Natural killer cell treated with Interleukin-12 subunit alpha and Interleukin-12 subunit beta and Interleukin-15 and Interleukin-18, amount 100 ng/mL, for 72 hours (primary cell): ENCODE measurements around the gene SKIC2. TPM values are rescaled to one million over a fixed set of nuclear protein-coding genes. Genes with fewer than 3 reads are reported as not detected.
"Not testable (repeated sequence)": the region's sequence is repeated elsewhere in the genome, so short reads cannot be mapped to it uniquely, and the experiment has no call there.

ENCODE experiments used
- ATAC-seq, 2 donors: fragments of 150-1000 bp; cut with Tn5 transposase in 1 of 2; sonication (Bioruptor Pico), chemical (Tn5 transposase) in 1 of 2; 2 replicates each; pipeline ENCODE4 v1.10.0; 2021
- DNase-seq: peaks from one replicate; pipeline ENCODE4 v3.0.0; 2022; ENCODE audit warnings: low spot score
- H3K27ac Mint-ChIP-seq, 2 donors: 1 replicate in 1 of 2; 2 replicates in 1 of 2; pipeline ENCODE4 v1.8.0; 2022; ENCODE audit warnings: mixed read lengths in 2 of 2, mild to moderate bottlenecking in 1 of 2, moderate library complexity in 1 of 2
- H3K27me3 Mint-ChIP-seq, 2 donors: 1 replicate in 1 of 2; 2 replicates in 1 of 2; pipeline ENCODE4 v1.8.0; 2022; ENCODE audit warnings: mixed read lengths in 2 of 2
- H3K36me3 Mint-ChIP-seq: one replicate; pipeline ENCODE4 v1.8.0; 2022; ENCODE audit warnings: mixed read lengths
- H3K4me1 Mint-ChIP-seq, 2 donors: 1 replicate in 1 of 2; 2 replicates in 1 of 2; pipeline ENCODE4 v1.8.0; 2022; ENCODE audit warnings: low read depth in 2 of 2, mixed read lengths in 2 of 2, mild to moderate bottlenecking in 1 of 2
- H3K4me3 Mint-ChIP-seq: one replicate; pipeline ENCODE4 v1.8.0; 2022; ENCODE audit warnings: mixed read lengths
- H3K9me3 Mint-ChIP-seq: 2 replicates; pipeline ENCODE4 v1.8.0; 2022; ENCODE audit warnings: mixed read lengths
- total RNA-seq, 2 donors: library from RNA; stranded (reverse); gene quantifications; one replicate each; pipeline ENCODE4 v1.2.3, GENCODE V29; 2022

The SKIC2 gene
- total RNA-seq, 2 donors from 2014 or later: 103 to 164 TPM

DNA sequence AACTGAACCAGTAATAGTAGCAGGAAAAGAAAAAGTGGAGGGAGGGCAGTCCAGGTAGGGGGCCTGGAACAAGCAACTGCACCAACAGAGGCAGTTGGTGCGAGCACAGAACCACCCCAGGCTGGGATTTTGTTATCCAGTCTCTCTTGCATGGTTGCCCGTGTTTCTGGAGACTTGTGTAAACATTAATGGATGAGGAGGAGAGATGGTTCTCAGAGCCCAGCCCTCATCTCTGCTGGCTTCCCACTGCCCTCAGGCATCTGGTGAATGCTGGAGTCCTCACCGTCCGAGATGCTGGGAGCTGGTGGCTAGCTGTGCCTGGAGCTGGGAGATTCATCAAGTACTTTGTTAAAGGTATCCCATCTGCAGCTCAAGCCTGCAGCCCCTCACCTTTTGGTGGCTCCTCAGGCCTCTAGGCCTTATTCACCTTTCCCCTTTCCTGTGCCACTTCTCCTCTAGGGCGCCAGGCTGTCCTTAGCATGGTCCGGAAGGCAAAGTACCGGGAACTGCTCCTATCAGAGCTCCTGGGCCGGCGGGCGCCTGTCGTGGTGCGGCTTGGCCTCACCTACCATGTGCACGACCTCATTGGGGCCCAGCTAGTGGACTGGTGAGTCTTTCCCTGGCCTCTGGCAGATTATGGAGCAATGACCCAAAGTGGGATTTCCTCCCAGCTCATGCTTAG is 21.4 kb downstream of the SKIC2 start:
- ATAC-seq, H3K4me3 Mint-ChIP-seq, H3K9me3 Mint-ChIP-seq, DNase-seq, H3K36me3 Mint-ChIP-seq, H3K4me1 Mint-ChIP-seq, H3K27me3 Mint-ChIP-seq: not testable (repeated sequence)
- H3K27ac Mint-ChIP-seq: peak overlapping the region in 1 of 2 donors; percentile 31

DNA sequence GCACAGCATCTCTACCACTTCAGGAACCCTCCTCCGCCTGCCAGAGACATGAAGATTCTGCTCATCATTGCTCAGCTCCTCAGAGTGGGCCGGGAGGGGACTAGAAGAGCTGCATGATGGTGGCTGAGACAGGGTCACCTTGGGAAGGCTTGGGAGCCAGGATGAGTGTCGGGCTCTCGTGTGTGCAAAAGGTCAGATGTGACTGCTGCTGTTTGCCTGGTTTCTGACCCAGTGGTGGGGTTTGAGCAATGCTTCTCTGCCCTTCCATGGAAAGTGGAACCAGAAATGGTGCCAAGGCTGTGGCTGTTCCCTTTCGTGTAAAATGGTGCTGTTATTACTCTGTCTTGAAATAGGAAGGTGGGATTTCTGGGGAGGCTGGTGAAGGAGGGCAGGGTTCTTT is 22.0 kb downstream of the SKIC2 start:
- not testable (repeated sequence) for ATAC-seq, H3K4me1 Mint-ChIP-seq, H3K9me3 Mint-ChIP-seq, DNase-seq, H3K36me3 Mint-ChIP-seq, H3K4me3 Mint-ChIP-seq, H3K27me3 Mint-ChIP-seq, H3K27ac Mint-ChIP-seq

DNA sequence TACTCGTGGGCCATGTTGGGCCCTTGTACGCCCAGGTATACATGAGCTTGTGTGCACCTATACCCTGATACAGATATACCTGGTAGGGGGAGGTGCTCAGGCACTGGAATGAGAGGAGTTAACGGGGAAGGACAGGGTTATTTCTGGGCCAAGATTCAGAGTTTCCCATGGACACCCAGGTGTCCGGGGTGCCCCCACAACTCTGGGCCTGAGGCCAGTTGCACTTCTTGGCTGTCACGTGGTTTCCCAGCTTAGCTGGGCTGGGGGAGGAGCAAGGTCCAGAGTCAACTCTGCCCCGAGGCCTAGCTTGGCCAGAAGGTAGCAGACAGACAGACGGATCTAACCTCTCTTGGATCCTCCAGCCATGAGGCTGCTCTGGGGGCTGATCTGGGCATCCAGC is 22.8 kb downstream of the SKIC2 start, which contains the start of gene C4A:
C4A (plus strand) TSS at position 314 of the 400 bp plus-strand sequence; CDS start at position 365, 51 bp downstream.
- H3K4me1 Mint-ChIP-seq, H3K27ac Mint-ChIP-seq, DNase-seq, H3K27me3 Mint-ChIP-seq, H3K36me3 Mint-ChIP-seq, H3K9me3 Mint-ChIP-seq, H3K4me3 Mint-ChIP-seq: not testable (repeated sequence)
- ATAC-seq: peak in 1 of 2 donors; percentile 20

DNA sequence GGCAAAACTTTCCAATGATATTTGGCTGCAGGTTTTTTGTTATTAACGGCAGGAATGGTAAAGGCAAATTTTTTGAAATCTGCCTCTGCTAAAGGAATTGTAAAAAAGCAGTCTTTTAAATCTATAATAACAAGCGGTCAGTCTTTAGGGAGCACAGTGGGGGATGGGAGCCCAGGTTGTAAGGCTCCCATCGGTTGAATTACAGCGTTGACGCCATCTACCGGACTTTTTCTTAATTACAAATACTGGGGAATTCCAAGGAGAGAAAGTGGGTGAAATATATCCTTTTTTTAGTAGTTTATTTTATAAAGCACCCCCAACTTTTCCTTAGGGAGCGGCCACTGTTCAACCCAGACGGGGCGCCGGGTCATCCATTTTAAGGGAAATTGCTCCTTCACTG is 30.4 kb downstream of the SKIC2 start:
- not testable (repeated sequence) for H3K4me3 Mint-ChIP-seq, ATAC-seq, DNase-seq, H3K9me3 Mint-ChIP-seq, H3K36me3 Mint-ChIP-seq, H3K27me3 Mint-ChIP-seq, H3K27ac Mint-ChIP-seq, H3K4me1 Mint-ChIP-seq

DNA sequence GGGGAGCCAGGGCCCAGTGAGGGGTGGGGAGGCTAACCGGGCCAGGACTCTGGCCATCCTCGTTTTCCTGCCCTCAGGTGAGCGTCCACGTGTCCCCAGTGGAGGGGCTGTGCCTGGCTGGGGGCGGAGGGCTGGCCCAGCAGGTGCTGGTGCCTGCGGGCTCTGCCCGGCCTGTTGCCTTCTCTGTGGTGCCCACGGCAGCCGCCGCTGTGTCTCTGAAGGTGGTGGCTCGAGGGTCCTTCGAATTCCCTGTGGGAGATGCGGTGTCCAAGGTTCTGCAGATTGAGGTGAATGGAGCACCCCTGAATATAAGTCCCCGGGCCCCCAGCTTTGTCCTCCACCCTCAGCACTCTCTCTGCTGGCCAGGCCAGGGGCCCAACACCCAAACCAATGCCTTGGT is 35.4 kb downstream of the SKIC2 start:
- not testable (repeated sequence) for H3K4me1 Mint-ChIP-seq, H3K9me3 Mint-ChIP-seq, H3K36me3 Mint-ChIP-seq, H3K27me3 Mint-ChIP-seq, H3K4me3 Mint-ChIP-seq, DNase-seq, ATAC-seq, H3K27ac Mint-ChIP-seq

DNA sequence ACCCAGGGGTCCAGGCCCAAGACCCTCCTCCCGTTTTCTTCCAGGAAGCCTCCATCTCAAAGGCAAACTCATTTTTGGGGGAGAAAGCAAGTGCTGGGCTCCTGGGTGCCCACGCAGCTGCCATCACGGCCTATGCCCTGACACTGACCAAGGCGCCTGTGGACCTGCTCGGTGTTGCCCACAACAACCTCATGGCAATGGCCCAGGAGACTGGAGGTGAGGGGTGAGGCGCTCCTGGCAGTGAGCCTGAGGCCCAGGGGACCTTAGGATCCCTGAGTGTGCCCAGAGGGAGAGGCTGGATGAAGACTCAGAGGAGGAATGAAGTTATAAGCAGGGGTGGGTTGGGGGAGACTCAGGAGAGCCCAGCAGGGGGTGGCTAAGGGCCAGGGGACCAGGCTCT is 37.4 kb downstream of the SKIC2 start:
- not testable (repeated sequence) for H3K9me3 Mint-ChIP-seq, H3K4me3 Mint-ChIP-seq, H3K27me3 Mint-ChIP-seq, ATAC-seq, DNase-seq, H3K36me3 Mint-ChIP-seq, H3K27ac Mint-ChIP-seq, H3K4me1 Mint-ChIP-seq

DNA sequence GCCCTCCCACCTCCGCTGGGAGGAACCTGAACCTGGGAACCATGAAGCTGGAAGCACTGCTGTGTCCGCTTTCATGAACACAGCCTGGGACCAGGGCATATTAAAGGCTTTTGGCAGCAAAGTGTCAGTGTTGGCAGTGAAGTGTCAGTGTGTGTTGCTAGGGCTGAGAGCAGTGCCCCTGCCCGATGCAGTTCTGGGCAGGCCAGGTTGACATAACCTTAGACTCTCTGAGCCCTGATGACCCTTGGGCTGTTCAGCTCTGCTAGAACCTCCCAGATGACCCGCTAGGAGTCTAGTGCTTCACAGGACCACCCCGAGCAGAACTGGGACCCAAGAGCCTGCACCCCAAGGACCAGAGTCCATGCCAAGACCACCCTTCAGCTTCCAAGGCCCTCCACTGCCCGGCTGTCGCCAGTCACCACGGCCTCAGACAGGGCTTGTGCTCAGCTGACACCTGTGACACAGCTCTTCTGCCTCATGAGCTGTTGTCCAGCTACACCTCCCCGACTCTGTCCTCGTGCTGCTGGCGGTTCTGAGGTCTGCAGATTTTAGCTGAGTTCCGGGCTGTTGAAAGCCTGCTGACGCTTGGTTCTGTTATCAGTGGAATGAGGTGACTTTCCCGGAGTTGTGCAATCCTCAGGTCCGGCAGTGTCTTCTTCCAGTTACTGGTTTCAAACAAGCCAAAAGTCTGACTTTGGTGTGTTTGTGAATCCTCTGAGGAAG is 43.7 kb downstream of the SKIC2 start:
- H3K27me3 Mint-ChIP-seq, DNase-seq, H3K9me3 Mint-ChIP-seq, H3K4me1 Mint-ChIP-seq, H3K27ac Mint-ChIP-seq, H3K4me3 Mint-ChIP-seq, H3K36me3 Mint-ChIP-seq: not testable (repeated sequence)
- ATAC-seq: peak in 1 of 2 donors; percentile 29

DNA sequence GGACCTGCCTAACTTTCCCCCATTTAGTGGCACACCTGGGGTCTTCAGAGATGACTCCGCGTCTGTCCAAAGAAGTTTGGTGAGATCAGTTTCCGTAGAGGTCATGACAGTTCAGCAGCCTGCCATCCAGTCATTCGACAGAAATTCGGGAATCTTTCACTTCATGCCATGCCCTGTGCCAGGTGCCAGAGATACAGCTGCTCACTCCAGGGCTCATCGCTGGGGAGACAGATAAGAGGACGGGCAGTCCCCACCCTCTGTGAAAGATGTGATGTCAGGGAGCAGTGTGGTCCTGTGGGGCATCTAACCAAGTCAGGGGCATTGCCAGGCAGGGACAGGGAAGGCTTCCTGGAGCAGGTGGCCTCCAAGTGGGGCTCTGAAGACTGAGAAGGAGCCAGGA is 44.3 kb downstream of the SKIC2 start:
- H3K4me3 Mint-ChIP-seq, H3K9me3 Mint-ChIP-seq, H3K4me1 Mint-ChIP-seq, DNase-seq, ATAC-seq, H3K36me3 Mint-ChIP-seq, H3K27me3 Mint-ChIP-seq, H3K27ac Mint-ChIP-seq: not testable (repeated sequence)

DNA sequence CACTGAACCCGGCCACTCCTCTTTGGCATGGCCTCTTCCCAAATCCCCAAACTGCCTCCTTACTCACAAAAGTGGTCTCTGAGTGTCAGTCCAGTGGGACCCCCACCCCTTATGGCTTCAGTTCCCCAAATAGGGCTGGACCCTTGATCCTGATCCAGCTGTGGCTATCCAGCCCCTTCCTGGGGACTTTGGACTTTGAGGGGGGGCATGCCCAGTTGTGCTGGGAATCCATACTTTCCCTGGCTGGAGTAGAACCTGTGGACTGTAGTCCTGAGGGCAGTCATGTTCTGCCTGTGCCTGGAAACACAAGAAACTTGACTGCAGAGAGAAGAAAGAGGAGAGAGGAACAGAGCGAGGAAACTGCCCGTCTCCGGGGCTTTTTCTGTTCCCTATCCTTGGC is 45.4 kb downstream of the SKIC2 start:
- DNase-seq, H3K36me3 Mint-ChIP-seq, H3K9me3 Mint-ChIP-seq, ATAC-seq, H3K27me3 Mint-ChIP-seq, H3K4me1 Mint-ChIP-seq, H3K4me3 Mint-ChIP-seq, H3K27ac Mint-ChIP-seq: not testable (repeated sequence)

DNA sequence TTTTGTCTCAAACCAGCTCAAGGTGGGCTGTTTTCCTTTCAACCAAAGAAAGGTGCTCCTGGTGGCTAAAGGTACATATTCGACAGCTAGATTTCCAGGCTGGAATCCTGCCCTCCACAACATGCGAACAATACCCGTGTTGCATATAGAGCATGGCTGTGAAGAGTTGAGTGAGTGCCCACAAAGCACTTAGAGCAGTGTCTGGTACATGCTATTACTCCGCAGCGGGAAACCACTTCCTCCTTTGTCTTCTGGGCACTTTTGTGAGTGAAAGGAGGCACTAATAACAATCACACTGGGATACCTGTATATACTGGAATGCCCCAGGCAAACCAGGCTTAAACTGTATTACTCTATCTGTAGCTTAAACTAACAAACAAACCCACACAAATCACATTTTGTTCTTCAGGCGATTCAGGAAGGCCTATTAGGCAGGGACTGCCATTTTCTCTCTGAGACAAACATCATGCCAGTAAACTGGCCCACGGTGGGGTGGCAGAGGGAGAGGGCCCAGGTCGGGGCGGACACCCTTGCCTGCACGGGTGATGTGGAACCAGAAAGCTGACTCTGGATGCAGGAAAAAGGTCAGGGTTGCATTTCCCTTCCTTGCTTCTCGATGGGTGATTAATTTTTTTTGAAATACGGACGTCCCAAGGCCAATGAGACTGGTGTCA is 46.0 kb downstream of the SKIC2 start:
- not testable (repeated sequence) for H3K4me3 Mint-ChIP-seq, DNase-seq, H3K9me3 Mint-ChIP-seq, H3K36me3 Mint-ChIP-seq, H3K27me3 Mint-ChIP-seq, H3K4me1 Mint-ChIP-seq
- peak; percentile 61 to 66 for ATAC-seq
- H3K27ac Mint-ChIP-seq: peak overlapping the region in 1 of 2 donors; percentile 14

DNA sequence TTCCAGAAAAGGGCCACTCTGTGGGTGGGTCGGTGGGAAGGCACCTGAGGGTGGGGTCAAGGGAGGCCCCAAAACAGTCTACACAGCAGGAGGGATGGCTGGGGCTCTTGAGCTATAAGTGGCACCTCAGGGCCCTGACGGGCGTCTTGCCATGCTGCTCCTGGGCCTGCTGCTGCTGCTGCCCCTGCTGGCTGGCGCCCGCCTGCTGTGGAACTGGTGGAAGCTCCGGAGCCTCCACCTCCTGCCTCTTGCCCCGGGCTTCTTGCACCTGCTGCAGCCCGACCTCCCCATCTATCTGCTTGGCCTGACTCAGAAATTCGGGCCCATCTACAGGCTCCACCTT is 46.5 kb downstream of the SKIC2 start:
- not testable (repeated sequence) for DNase-seq, H3K36me3 Mint-ChIP-seq, H3K27ac Mint-ChIP-seq, H3K9me3 Mint-ChIP-seq, ATAC-seq, H3K27me3 Mint-ChIP-seq, H3K4me1 Mint-ChIP-seq, H3K4me3 Mint-ChIP-seq

DNA sequence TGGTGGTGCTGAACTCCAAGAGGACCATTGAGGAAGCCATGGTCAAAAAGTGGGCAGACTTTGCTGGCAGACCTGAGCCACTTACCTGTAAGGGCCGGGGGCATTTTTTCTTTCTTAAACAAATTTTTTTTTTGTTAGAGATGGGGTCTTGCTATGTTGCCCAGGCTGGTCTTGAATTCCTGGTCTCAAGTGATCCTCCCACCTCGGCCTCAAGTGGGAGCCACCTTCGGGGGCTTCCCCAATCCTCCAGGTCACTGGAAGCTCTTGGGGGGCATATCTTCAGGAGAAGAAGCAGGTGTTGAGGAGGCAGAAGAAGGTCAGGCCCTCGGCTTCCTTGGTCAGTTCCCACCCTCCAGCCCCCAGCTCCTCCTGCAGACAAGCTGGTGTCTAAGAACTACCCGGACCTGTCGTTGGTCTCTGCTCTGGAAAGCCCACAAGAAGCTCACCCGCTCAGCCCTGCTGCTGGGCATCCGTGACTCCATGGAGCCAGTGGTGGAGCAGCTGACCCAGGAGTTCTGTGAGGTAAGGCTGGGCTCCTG is 47.1 kb downstream of the SKIC2 start:
- H3K27ac Mint-ChIP-seq, H3K9me3 Mint-ChIP-seq, H3K4me3 Mint-ChIP-seq, H3K4me1 Mint-ChIP-seq, H3K27me3 Mint-ChIP-seq, H3K36me3 Mint-ChIP-seq, ATAC-seq: not testable (repeated sequence)
- DNase-seq: peak; percentile 50

DNA sequence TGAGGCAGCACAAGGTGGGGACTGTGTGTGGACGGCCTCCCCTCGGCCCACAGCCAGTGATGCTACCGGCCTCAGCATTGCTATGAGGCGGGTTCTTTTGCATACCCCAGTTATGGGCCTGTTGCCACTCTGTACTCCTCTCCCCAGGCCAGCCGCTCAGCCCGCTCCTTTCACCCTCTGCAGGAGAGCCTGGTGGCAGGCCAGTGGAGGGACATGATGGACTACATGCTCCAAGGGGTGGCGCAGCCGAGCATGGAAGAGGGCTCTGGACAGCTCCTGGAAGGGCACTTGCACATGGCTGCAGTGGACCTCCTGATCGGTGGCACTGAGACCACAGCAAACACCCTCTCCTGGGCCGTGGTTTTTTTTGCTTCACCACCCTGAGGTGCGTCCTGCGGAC is 48.1 kb downstream of the SKIC2 start:
- H3K27me3 Mint-ChIP-seq, H3K9me3 Mint-ChIP-seq, DNase-seq, H3K27ac Mint-ChIP-seq, ATAC-seq, H3K36me3 Mint-ChIP-seq, H3K4me3 Mint-ChIP-seq, H3K4me1 Mint-ChIP-seq: not testable (repeated sequence)

DNA sequence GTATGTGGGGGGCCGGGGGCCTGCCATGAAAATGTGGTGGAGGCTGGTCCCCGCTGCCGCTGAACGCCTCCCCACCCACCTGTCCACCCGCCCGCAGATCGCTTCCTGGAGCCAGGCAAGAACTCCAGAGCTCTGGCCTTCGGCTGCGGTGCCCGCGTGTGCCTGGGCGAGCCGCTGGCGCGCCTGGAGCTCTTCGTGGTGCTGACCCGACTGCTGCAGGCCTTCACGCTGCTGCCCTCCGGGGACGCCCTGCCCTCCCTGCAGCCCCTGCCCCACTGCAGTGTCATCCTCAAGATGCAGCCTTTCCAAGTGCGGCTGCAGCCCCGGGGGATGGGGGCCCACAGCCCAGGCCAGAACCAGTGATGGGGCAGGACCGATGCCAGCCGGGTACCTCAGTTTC is 49.1 kb downstream of the SKIC2 start:
- not testable (repeated sequence) for DNase-seq, H3K9me3 Mint-ChIP-seq, H3K4me3 Mint-ChIP-seq, ATAC-seq, H3K27ac Mint-ChIP-seq, H3K36me3 Mint-ChIP-seq, H3K4me1 Mint-ChIP-seq, H3K27me3 Mint-ChIP-seq
